PFSK-1 (cell line): ENCODE results near the gene USH2A.

ENCODE experiments used
- POLR2AphosphoS5 ChIP-seq: IDR thresholded peaks from 2 replicates; pipeline ENCODE4 v1.6.1; 2012; ENCODE audit warnings: low read depth, mild to moderate bottlenecking, control low read depth, low read length, moderate library complexity
- TAF1 ChIP-seq: IDR thresholded peaks from 2 replicates; pipeline ENCODE4 v1.6.1; 2012; ENCODE audit warnings: low read length, control low read depth, borderline replicate concordance; ENCODE audit not compliant: insufficient read depth
- TF ChIP-seq, protein P1 (sequence below), 2 experiments: IDR thresholded peaks; 2 replicates each; pipeline versions ENCODE4 v1.6.1 to v1.8.0; 2011 to 2012; ENCODE audit warnings: low read depth in 2 of 2, low read length in 2 of 2, control low read depth in 1 of 2, inconsistent platforms in 1 of 2, mild to moderate bottlenecking in 1 of 2, moderate library complexity in 1 of 2; ENCODE audit not compliant: insufficient read depth in 1 of 2

DNA sequence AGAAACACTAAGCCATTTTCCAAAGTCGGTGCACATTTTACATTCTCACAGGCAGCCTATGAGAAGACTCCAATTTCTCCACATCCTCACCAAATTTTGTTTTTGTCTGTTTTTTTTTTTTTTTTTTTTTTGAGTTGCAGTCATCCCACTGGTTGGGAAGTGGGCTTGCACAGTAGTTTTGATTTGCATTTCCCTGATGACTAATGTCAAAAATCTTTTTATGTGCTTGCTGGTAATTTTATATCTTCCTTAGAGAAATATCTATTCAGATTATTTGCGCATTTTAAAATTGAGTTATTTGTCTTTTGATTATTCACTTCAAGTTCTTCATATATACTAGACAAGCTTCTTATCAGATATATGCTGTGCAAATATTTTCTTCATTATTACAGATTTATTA lies 141.5 kb downstream of the USH2A start:
- TF ChIP-seq TAF1 (no peak), POLR2AphosphoS5 (no peak)
- TF ChIP-seq, protein P1, sequence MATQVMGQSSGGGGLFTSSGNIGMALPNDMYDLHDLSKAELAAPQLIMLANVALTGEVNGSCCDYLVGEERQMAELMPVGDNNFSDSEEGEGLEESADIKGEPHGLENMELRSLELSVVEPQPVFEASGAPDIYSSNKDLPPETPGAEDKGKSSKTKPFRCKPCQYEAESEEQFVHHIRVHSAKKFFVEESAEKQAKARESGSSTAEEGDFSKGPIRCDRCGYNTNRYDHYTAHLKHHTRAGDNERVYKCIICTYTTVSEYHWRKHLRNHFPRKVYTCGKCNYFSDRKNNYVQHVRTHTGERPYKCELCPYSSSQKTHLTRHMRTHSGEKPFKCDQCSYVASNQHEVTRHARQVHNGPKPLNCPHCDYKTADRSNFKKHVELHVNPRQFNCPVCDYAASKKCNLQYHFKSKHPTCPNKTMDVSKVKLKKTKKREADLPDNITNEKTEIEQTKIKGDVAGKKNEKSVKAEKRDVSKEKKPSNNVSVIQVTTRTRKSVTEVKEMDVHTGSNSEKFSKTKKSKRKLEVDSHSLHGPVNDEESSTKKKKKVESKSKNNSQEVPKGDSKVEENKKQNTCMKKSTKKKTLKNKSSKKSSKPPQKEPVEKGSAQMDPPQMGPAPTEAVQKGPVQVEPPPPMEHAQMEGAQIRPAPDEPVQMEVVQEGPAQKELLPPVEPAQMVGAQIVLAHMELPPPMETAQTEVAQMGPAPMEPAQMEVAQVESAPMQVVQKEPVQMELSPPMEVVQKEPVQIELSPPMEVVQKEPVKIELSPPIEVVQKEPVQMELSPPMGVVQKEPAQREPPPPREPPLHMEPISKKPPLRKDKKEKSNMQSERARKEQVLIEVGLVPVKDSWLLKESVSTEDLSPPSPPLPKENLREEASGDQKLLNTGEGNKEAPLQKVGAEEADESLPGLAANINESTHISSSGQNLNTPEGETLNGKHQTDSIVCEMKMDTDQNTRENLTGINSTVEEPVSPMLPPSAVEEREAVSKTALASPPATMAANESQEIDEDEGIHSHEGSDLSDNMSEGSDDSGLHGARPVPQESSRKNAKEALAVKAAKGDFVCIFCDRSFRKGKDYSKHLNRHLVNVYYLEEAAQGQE (IDR thresholded peaks at IDR 0.05; ENCODE audit: insufficient read depth in 1 of 2, low read depth in 2 of 2, low read length in 2 of 2) = no peak
